ENCODE results near the gene CDK6. TPM values are rescaled to one million over a fixed set of nuclear protein-coding genes. Genes with fewer than 3 reads are reported as not detected.
A peak's percentile ranks its signal among the peaks of the same experiment; 100 is the strongest.

The CDK6 gene
- polyA plus RNA-seq, 2 of the 4 experiments (the other 2 are of a cell fraction) = 13.6 to 25.9 TPM

- TF ChIP-seq HEYL (CRISPR knock-in tag; IDR thresholded peaks at IDR 0.05) (no peak), HES2 (IDR thresholded peaks at IDR 0.05) (no peak), RARB (CRISPR knock-in tag; IDR thresholded peaks at IDR 0.05) (no peak), MAX (IDR thresholded peaks at IDR 0.05) (no peak), ESRRA (IDR thresholded peaks at IDR 0.05; ENCODE audit: borderline replicate concordance, low read length) (no peak), HOXA7 (CRISPR knock-in tag; IDR thresholded peaks at IDR 0.05) (0 out of 2 replicates have a peak, but pooled peaks have one; percentile 50), ZC3H11A (IDR thresholded peaks at IDR 0.05) (no peak)
- ChIA-PET POLR2A (interaction anchor here (1.2 kb wide), 1 partner anchor 29 kb away, joined by 6 read pairs; the partner anchor contains the start of genes PEX1 and RBM48), CTCF (interaction anchor here (1.2 kb wide), 1 partner anchor 9 kb away, joined by 3 read pairs; no protein-coding TSS in a partner anchor)
- ATAC-seq (peak; percentile 8 to 35; a peak in 2 of 6 replicates), DNase-seq (ENCODE audit: low read depth in 1 of 2, low spot score in 1 of 2) (no peak), FAIRE-seq (no peak)
- 90% methylated on average over 7 of the region's 7 CpGs for WGBS (ENCODE audit: missing lambda C conversion rate)
- Histone ChIP-seq H3K4me1 (no peaks in the 10 kb centered on the region), H3K9me3 (no peaks in the 10 kb centered on the region), H3K4me3 (no peak overlapping the region), H3K27ac (no peak overlapping the region), H3K4me2 (no peak overlapping the region)
These were observed 278.5 kb downstream of the CDK6 start for GRCh38 chr7:92557808-92558362.

GRCh38 chr7:92557249-92557648, 279.1 kb downstream of the CDK6 start:
- Histone ChIP-seq H3K27ac (no peak overlapping the region), H3K4me1 (no peaks in the 10 kb centered on the region), H3K4me3 (no peak overlapping the region), H3K9me3 (no peaks in the 10 kb centered on the region), H3K4me2 (no peak overlapping the region)
- no peak for FAIRE-seq
- 91% methylated on average over 2 of the region's 2 CpGs for WGBS (ENCODE audit: missing lambda C conversion rate)
- peak; percentile 25 to 45; a peak in 3 of 6 replicates for ATAC-seq
- CTCF ChIA-PET = interaction anchor here (1.6 kb wide), 1 partner anchor 96 kb away, joined by 3 read pairs; no protein-coding TSS in a partner anchor
- no peak for DNase-seq (ENCODE audit: low read depth in 1 of 2, low spot score in 1 of 2)
- TF ChIP-seq TFCP2L1 (CRISPR knock-in tag; IDR thresholded peaks at IDR 0.05) = no peak
- TF ChIP-seq USF2 (IDR thresholded peaks at IDR 0.05) = no peak
- no peak for TF ChIP-seq E2F6 (IDR thresholded peaks at IDR 0.05; ENCODE audit: borderline replicate concordance, low read depth)
- no peak for TF ChIP-seq KDM5A (IDR thresholded peaks at IDR 0.05)
- POLR2A ChIA-PET = no interaction called here

Small RNA genes within 50 kb of the gene (small RNA-seq; reads per million reads assigned to genes)
- gene RNU6-10P = 0 to 5.6 (median 0) reads per million in 6 experiments

Other genes starting within 250 kb of the CDK6 start
- gene FAM133B, start 246.2 kb downstream of the CDK6 start, polyA plus RNA-seq (2011; rRNA removed) = 18.3 and 33.6 TPM in 2 replicates
- 25.6 to 29.3 TPM (median 26.7 TPM) in 3 replicates for gene FAM133B, start 246.2 kb downstream of the CDK6 start, polyA plus RNA-seq (2017; fragmentation: RNase III; extraction: RNeasy Plus Mini Kit Qiagen cat#74134 plus additional on column Dnase treatment)

Data from A549 (cell line).